GM23338 (cell line): Measurements from ENCODE around the gene ZBTB25. TPM values are rescaled to one million over a fixed set of nuclear protein-coding genes. Genes with fewer than 3 reads are reported as not detected.

Experiments
- ATAC-seq: fragments of 200-7000 bp; cut with Tn5 transposase; 3 replicates; pipeline ENCODE4 v1.9.1; 2020
- DNase-seq: peaks from one replicate; pipeline ENCODE4 v3.0.0-alpha.2; 2015; ENCODE audit warnings: low spot score
- H2AFZ ChIP-seq: fragments of 200-600 bp; sonication (generic); 2 replicates; pipeline ENCODE4 v1.8.0; 2016; ENCODE audit warnings: antibody characterized with exemption, mild to moderate bottlenecking, moderate library complexity
- H3F3A ChIP-seq: fragments of 200-600 bp; sonication (generic); replicated peaks from 2 replicates; pipeline ENCODE4 v1.8.0; 2017; ENCODE audit warnings: antibody characterized with exemption, mixed run types, low read depth
- H3K27ac ChIP-seq: fragments of 200-600 bp; sonication (generic); 2 replicates; pipeline ENCODE4 v1.6.1; 2016; ENCODE audit warnings: low read depth
- H3K27me3 ChIP-seq: fragments of 200-600 bp; sonication (generic); 2 replicates; pipeline ENCODE4 v1.8.0; 2016; ENCODE audit warnings: mild to moderate bottlenecking, mixed run types, moderate library complexity; ENCODE audit not compliant: insufficient read depth
- H3K36me3 ChIP-seq: fragments of 200-600 bp; sonication (generic); 2 replicates; pipeline ENCODE4 v1.8.0; 2016; ENCODE audit warnings: mild to moderate bottlenecking; ENCODE audit not compliant: insufficient read depth
- H3K4me1 ChIP-seq: fragments of 200-600 bp; sonication (generic); 2 replicates; pipeline ENCODE4 v1.8.0; 2016; ENCODE audit warnings: mild to moderate bottlenecking, moderate library complexity; ENCODE audit not compliant: insufficient read depth
- H3K4me2 ChIP-seq: fragments of 200-600 bp; sonication (generic); 2 replicates; pipeline ENCODE4 v1.7.1; 2017; ENCODE audit warnings: mixed run types
- H3K4me3 ChIP-seq: fragments of 200-600 bp; sonication (generic); 2 replicates; pipeline ENCODE4 v1.6.1; 2016; ENCODE audit warnings: mixed run types
- H3K79me2 ChIP-seq: fragments of 200-600 bp; sonication (generic); replicated peaks from 2 replicates; pipeline ENCODE4 v1.8.0; 2017; ENCODE audit warnings: mild to moderate bottlenecking; ENCODE audit not compliant: insufficient read depth
- H3K9me2 ChIP-seq: fragments of 200-600 bp; sonication (generic); 2 replicates; pipeline ENCODE4 v1.8.0; 2017; ENCODE audit not compliant: insufficient read depth
- H4K20me1 ChIP-seq: fragments of 200-600 bp; sonication (generic); replicated peaks from 2 replicates; pipeline ENCODE4 v1.8.0; 2017; ENCODE audit warnings: mild to moderate bottlenecking; ENCODE audit not compliant: insufficient read depth
- H3K27ac Mint-ChIP-seq: 2 replicates; pipeline ENCODE4 v1.8.0; 2020; ENCODE audit warnings: inconsistent platforms, mild to moderate bottlenecking, moderate library complexity, mixed read lengths
- H3K27me3 Mint-ChIP-seq: 3 replicates; pipeline ENCODE4 v1.8.0; 2022; ENCODE audit warnings: low read depth, mild to moderate bottlenecking, moderate library complexity, mixed read lengths, inconsistent platforms; ENCODE audit not compliant: insufficient read depth, poor library complexity
- H3K36me3 Mint-ChIP-seq: 3 replicates; pipeline ENCODE4 v1.8.0; 2021; ENCODE audit warnings: low read depth, mild to moderate bottlenecking, inconsistent platforms, moderate library complexity, mixed read lengths
- H3K4me1 Mint-ChIP-seq: 3 replicates; pipeline ENCODE4 v1.8.0; 2020; ENCODE audit warnings: mild to moderate bottlenecking, inconsistent platforms, mixed read lengths
- H3K4me3 Mint-ChIP-seq: 3 replicates; pipeline ENCODE4 v1.8.0; 2021; ENCODE audit warnings: moderate library complexity, mild to moderate bottlenecking, inconsistent platforms, mixed read lengths
- H3K9me3 Mint-ChIP-seq: 3 replicates; pipeline ENCODE4 v1.8.0; 2020; ENCODE audit warnings: moderate library complexity, mild to moderate bottlenecking, inconsistent platforms, mixed read lengths
- CREB1 ChIP-seq: fragments of 250-450 bp; sonication (Bioruptor Pico); IDR thresholded peaks from 2 replicates; pipeline ENCODE4 v1.5.0; 2020; ENCODE audit warnings: low read depth, mild to moderate bottlenecking, moderate library complexity
- CTCF ChIP-seq, 2 experiments: fragments of 200-600 bp in 1 of 2; sonication (generic) in 1 of 2; conservative IDR thresholded peaks; 2 replicates each; pipeline versions ENCODE4 v1.5.1 to v1.6.1; 2016 to 2017; ENCODE audit warnings: antibody characterized with exemption in 2 of 2, low read depth in 2 of 2, mild to moderate bottlenecking in 2 of 2, moderate library complexity in 1 of 2
- ETS1 ChIP-seq: IDR thresholded peaks from 2 replicates; pipeline ENCODE4 v1.6.1; 2016; ENCODE audit warnings: antibody characterized with exemption
- EZH2 ChIP-seq: fragments of 200-600 bp; sonication (generic); IDR thresholded peaks from one replicate; pipeline ENCODE4 v1.8.0; 2017; ENCODE audit warnings: antibody characterized with exemption, mild to moderate bottlenecking, low read depth; ENCODE audit not compliant: unreplicated experiment
- NANOG ChIP-seq: IDR thresholded peaks from 2 replicates; pipeline ENCODE4 v1.6.1; 2016; ENCODE audit warnings: antibody characterized with exemption, borderline replicate concordance
- ZNF331 ChIP-seq: fragments of 250-450 bp; sonication (Bioruptor Pico); IDR thresholded peaks from 2 replicates; pipeline ENCODE4 v1.5.0; 2020; ENCODE audit warnings: low read depth, mild to moderate bottlenecking, moderate library complexity
- polyA plus RNA-seq: library from polyadenylated mRNA; unstranded; fragments of >200 nt; fragmentation: Nextera tagmentation; extraction: Ambion mirVana; gene quantifications from 2 replicates; pipeline ENCODE4 v1.2.1, GENCODE V29; 2016
- total RNA-seq: library from RNA; depleted of rRNA; stranded (reverse); fragments of >200 nt; shearing (Covaris generic); gene quantifications from 2 replicates; pipeline ENCODE4 v1.2.3, GENCODE V29; 2014
- TF ChIP-seq, protein P1 (sequence below): fragments of 250-450 bp; sonication (Bioruptor Pico); IDR thresholded peaks from 2 replicates; pipeline ENCODE4 v1.5.0; 2020; ENCODE audit warnings: mild to moderate bottlenecking, moderate library complexity

Gene ZBTB25
- total and polyA plus RNA-seq, 2 experiments from 2014 or later, result 5.8 to 8.0 TPM

- H3K79me2 ChIP-seq, result peaks cover 42% of the 10 kb centered on the region
- H3K36me3 ChIP-seq, result no peaks in the 10 kb centered on the region
- DNase-seq (peak; percentile 82), ATAC-seq (no peak)
- H3K27me3 ChIP-seq, result peaks cover 19% of the 10 kb centered on the region
- peaks cover 29% of the 10 kb centered on the region for H3K27me3 Mint-ChIP-seq
- H4K20me1 ChIP-seq, result no peaks in the 10 kb centered on the region
- H3F3A ChIP-seq, result no peaks in the 10 kb centered on the region
- peak; percentile 61; the same call in 1 of the 2 replicates for TF ChIP-seq NANOG
- TF ChIP-seq, protein P1, sequence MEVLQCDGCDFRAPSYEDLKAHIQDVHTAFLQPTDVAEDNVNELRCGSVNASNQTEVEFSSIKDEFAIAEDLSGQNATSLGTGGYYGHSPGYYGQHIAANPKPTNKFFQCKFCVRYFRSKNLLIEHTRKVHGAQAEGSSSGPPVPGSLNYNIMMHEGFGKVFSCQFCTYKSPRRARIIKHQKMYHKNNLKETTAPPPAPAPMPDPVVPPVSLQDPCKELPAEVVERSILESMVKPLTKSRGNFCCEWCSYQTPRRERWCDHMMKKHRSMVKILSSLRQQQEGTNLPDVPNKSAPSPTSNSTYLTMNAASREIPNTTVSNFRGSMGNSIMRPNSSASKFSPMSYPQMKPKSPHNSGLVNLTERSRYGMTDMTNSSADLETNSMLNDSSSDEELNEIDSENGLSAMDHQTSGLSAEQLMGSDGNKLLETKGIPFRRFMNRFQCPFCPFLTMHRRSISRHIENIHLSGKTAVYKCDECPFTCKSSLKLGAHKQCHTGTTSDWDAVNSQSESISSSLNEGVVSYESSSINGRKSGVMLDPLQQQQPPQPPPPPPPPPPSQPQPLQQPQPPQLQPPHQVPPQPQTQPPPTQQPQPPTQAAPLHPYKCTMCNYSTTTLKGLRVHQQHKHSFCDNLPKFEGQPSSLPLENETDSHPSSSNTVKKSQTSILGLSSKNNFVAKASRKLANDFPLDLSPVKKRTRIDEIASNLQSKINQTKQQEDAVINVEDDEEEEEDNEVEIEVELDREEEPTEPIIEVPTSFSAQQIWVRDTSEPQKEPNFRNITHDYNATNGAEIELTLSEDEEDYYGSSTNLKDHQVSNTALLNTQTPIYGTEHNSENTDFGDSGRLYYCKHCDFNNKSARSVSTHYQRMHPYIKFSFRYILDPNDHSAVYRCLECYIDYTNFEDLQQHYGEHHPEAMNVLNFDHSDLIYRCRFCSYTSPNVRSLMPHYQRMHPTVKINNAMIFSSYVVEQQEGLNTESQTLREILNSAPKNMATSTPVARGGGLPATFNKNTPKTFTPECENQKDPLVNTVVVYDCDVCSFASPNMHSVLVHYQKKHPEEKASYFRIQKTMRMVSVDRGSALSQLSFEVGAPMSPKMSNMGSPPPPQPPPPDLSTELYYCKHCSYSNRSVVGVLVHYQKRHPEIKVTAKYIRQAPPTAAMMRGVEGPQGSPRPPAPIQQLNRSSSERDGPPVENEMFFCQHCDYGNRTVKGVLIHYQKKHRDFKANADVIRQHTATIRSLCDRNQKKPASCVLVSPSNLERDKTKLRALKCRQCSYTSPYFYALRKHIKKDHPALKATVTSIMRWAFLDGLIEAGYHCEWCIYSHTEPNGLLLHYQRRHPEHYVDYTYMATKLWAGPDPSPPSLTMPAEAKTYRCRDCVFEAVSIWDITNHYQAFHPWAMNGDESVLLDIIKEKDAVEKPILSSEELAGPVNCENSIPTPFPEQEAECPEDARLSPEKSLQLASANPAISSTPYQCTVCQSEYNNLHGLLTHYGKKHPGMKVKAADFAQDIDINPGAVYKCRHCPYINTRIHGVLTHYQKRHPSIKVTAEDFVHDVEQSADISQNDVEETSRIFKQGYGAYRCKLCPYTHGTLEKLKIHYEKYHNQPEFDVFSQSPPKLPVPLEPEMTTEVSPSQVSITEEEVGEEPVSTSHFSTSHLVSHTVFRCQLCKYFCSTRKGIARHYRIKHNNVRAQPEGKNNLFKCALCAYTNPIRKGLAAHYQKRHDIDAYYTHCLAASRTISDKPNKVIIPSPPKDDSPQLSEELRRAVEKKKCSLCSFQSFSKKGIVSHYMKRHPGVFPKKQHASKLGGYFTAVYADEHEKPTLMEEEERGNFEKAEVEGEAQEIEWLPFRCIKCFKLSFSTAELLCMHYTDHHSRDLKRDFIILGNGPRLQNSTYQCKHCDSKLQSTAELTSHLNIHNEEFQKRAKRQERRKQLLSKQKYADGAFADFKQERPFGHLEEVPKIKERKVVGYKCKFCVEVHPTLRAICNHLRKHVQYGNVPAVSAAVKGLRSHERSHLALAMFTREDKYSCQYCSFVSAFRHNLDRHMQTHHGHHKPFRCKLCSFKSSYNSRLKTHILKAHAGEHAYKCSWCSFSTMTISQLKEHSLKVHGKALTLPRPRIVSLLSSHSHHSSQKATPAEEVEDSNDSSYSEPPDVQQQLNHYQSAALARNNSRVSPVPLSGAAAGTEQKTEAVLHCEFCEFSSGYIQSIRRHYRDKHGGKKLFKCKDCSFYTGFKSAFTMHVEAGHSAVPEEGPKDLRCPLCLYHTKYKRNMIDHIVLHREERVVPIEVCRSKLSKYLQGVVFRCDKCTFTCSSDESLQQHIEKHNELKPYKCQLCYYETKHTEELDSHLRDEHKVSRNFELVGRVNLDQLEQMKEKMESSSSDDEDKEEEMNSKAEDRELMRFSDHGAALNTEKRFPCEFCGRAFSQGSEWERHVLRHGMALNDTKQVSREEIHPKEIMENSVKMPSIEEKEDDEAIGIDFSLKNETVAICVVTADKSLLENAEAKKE (CRISPR knock-in tag), result no peak
- peak overlapping the region; percentile 54 for H3K4me3 ChIP-seq
- peak overlapping the region; percentile 75 for H3K4me2 ChIP-seq
- peaks cover 26% of the 10 kb centered on the region for H3K9me3 Mint-ChIP-seq
- peak overlapping the region; percentile 72 for H3K4me3 Mint-ChIP-seq
- no peak overlapping the region for H2AFZ ChIP-seq
- peak overlapping the region; percentile 84 for H3K27ac Mint-ChIP-seq
- H3K4me1 Mint-ChIP-seq, result peaks cover 42% of the 10 kb centered on the region
- H3K4me1 ChIP-seq, result peaks cover 17% of the 10 kb centered on the region
- no peaks in the 10 kb centered on the region for H3K9me2 ChIP-seq
- peaks cover 26% of the 10 kb centered on the region for H3K36me3 Mint-ChIP-seq
- H3K27ac ChIP-seq, result peak overlapping the region; percentile 81
Observed at GRCh38 chr14:64544607-64545312, 41.1 kb upstream of the ZBTB25 start.

DNA sequence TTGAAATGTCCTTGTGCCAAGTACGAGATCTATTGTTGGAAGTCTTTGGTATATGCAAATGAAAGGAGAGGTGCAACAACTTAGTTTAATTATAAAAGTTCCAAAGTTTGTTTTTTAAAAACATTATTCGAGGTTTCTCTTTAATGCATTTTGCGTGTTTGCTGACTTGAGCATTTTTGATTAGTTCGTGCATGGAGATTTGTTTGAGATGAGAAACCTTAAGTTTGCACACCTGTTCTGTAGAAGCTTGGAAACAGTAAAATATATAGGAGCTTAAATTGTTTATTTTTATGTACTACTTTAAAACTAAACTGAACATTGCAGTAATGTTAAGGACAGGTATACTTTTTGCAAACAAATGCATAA is 39.2 kb upstream of the ZBTB25 start:
- H3K4me2 ChIP-seq, result peak overlapping the region; percentile 75
- H2AFZ ChIP-seq, result no peak overlapping the region
- Mint-ChIP-seq H3K4me3 (peak overlapping the region; percentile 72), H3K27me3 (peaks cover 26% of the 10 kb centered on the region), H3K4me1 (peaks cover 44% of the 10 kb centered on the region), H3K27ac (no peak overlapping the region), H3K9me3 (peaks cover 28% of the 10 kb centered on the region), H3K36me3 (peaks cover 29% of the 10 kb centered on the region)
- DNase-seq (no peak), ATAC-seq (no peak)
- H4K20me1 ChIP-seq, result no peaks in the 10 kb centered on the region
- H3K79me2 ChIP-seq, result peaks cover 42% of the 10 kb centered on the region
- peaks cover 13% of the 10 kb centered on the region; the same call in 1 of the 2 replicates for H3K4me1 ChIP-seq
- H3K27ac ChIP-seq, result no peak overlapping the region
- no peaks in the 10 kb centered on the region for H3F3A ChIP-seq
- no peaks in the 10 kb centered on the region for H3K36me3 ChIP-seq
- H3K4me3 ChIP-seq, result peak overlapping the region; percentile 54
- peaks cover 19% of the 10 kb centered on the region for H3K27me3 ChIP-seq
- no peaks in the 10 kb centered on the region for H3K9me2 ChIP-seq
- TF ChIP-seq ETS1, result no peak
- TF ChIP-seq ZNF331 (CRISPR knock-in tag), result no peak
- no peak for TF ChIP-seq CTCF (conservative IDR thresholded peaks at IDR 0.05; ENCODE audit: low read depth in 2 of 2)
- TF ChIP-seq CREB1 (CRISPR knock-in tag), result no peak
- TF ChIP-seq EZH2, result no peak
